Stimulated activated CD8-positive, alpha-beta memory T cell treated with anti-CD3 and anti-CD28 coated beads, Interleukin-15, amount 100 ng/mL, for 1 hour (primary cell): ENCODE measurements around the gene CISD3.

Experiments
- DNase-seq: peaks from one replicate; pipeline ENCODE4 v3.0.0-alpha.2; 2020; ENCODE audit warnings: low read depth

Gene CISD3

DNA sequence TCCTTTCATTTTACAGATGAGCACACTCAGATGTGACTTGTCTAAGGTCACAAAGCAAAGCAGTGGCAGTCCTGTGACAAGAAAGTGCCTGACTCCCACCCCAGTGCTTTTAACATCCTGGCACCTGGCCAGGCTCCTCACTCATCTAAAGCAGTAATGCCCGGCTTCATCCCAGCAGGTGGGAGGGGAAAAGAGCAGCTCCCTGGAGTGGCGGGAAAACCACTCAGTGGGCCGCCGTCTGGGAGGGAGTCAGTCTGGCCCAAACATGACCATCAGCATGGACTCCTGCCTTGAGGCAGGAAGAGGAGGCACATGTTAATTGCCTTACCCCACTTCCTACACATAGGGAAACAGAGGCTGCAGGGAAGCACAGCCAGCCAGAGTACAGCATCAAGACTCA is 15.4 kb downstream of the CISD3 start:
- DNase-seq = no peak

DNA sequence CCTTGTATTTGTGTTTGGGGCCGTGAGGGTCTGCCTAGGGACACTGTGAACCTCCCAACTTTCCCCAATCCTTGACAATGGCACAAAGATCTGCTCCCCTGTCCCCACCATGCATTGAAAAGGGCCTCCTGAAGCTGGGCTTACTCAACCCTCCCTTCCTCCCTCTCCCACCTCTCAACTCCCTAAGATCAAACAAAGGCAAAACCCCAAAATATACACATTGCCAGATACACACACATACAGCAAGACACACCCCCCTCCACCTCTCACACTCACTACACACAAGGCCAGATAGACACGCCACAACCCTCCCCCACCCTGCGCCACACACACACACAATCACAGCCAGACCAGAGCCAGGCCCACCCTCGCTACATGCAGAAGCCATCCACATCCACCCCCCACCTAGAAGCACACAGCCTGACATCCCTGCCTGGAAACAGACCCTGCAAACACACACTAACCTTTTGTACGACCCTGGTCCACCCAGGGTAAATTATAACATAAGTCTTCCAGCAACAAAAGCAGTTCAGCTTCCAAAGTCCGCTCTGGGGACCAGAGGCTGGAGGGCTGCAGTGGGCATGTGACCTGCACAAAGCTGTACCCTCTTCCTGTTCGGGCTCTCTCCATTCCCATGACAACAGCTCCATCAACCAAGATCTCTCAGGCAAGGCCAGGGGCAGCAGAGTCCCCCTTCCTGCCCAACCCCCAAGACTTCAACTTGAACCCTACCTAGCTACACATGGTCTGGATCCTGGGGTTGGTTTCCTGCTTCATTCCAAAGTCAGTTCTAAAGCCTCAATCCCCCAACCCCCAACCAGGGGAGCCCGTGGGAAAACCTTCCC is 16.1 kb downstream of the CISD3 start:
- DNase-seq = no peak

GRCh38 chr17:38746849-38747462 is 16.8 kb downstream of the CISD3 start:
- DNase-seq = no peak

- DNase-seq = no peak
Measured at GRCh38 chr17:38747463-38748148, 17.5 kb downstream of the CISD3 start.

DNA sequence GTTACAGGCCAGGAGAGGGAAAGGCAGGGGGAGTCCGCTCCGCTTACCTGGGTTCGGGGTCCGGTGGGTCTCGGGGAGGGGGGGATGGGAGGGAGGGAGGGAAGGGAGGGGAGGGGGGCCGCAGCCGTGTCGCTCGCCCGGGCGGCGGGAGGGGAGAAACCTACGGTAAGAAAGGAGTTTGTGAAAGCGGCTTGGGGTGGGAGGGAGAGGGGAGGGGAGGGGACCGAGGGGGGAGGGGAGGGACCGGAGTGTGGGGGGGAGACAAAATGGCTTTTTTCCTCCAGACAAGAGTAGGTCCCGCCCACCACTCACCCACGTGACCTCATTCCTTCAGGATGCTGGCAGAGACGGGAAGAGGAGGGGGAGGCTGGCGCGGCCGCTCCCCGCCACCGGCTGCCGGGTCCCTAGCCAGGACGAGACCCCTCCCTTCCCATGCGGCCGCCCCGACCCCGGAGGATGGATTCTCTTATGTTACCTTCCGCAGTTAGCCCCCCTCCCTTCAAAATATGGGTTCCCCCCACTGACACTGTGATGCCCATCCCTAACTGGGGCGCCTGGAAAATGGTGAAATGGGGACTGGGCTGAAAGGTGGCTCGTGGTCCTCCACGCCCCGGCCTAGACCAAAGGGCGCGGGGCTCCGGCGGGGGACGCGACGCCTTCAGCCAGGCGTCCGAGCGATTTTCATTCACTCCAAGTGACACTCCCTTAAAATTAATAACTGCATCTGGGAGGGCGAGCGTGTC is 18.2 kb downstream of the CISD3 start, which contains the start of gene PCGF2:
Gene PCGF2 (minus strand): TSS at position 188 of the 743 bp plus-strand sequence. CDS start 7,934 bp downstream, outside the sequence.
- no peak for DNase-seq

- no peak for DNase-seq
Measured at GRCh38 chr17:38748892-38749222, 18.7 kb downstream of the CISD3 start.

DNA sequence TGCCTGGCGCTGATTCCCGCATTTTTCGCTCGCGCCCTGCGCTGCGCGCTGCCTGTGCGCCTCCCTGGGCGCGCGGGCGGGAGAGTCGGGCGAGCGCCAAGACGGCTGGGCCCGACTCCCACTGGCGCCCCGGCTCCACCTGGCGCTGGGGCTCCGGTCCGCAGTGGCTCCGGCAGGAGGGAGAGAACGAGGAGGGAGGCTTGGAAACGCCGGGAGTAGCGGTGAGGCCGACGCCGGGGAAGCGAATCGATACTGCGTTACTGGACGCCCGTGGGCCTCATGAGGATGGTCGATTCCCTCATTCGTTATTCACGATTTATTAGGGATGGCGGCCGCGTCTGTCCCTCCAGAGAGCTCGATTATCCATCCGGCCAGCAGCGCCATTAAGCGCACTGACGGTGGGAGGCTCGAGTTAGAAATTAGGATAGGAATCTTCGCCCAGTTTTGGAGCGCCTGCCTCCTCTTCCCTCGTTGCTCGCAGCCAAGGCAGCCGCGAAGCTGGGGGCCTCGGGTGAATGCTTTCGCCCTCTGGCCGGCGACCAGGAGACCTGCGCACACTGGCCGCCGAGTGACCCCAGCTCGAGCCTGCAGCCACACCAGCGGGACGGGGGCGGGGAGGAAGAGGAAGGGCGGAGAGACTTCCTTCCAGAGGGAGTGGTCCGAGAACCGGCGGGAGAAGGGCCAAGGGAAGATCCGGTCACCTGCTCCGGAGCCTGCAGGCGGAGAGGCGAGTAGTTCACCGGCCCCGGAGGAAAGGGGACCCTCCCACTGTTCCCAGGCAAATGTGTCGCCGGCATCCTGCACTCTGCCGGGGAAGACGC is 19.3 kb downstream of the CISD3 start:
- no peak for DNase-seq

DNA sequence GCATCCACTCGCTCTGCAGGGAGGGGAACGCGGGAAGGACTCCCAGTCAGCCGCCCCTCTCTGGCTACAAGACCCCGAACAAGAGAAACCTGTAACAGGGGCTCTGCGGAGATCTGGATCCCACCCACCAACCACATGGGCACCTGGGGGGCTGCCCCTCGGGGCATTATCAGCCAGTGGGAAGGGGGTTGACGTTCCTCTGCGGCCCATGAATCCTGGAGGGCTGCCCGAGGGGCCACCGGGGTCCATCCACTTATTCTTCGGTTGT is 19.8 kb downstream of the CISD3 start:
- no peak for DNase-seq

GRCh38 chr17:38750312-38751121 is 20.4 kb downstream of the CISD3 start:
- no peak for DNase-seq

GRCh38 chr17:38751144-38751807 is 21.1 kb downstream of the CISD3 start:
- DNase-seq = no peak

- DNase-seq = peak; percentile 68
Measured at GRCh38 chr17:38751808-38752307, 21.7 kb downstream of the CISD3 start.

DNA sequence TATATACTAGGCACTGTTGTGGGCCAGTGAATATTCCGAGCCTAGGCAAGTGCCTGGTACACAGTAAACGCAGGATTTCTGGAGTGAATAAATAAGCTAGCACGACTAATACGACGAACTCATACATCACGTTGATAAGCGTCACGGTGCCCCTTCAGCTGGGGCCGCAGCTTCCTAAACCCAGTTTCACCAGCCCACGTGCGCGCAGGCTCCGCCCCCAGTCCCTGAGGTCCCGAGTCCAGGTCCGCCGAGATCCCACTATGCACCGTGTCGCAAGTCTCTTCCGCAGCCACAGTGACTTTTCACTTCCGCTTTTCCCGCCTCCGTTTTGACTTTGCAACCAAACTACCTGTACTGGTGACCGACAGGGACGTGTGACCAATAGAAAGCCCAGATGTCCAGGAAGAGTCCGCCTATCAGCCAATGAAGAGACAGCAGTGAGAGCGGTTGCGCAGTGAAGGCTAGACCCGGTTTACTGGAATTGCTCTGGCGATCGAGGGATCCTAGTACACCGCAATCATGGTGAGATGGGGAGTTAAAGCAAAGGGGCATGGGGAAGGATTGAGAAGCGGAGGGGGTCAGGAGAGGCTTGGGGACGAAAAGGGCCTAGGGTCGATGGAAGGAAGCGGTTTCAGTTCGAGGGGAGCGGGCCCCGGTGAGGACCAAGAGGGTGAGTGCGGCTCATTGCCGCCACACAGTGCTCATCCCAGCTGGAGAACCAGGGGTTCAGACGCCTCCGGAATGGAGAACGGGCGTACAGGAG is 22.3 kb downstream of the CISD3 start, which contains the start of gene PSMB3:
Gene PSMB3 (plus strand): TSS at position 434 of the 763 bp plus-strand sequence. CDS start 86 bp downstream, at position 520.
- peak; percentile 93 for DNase-seq

DNA sequence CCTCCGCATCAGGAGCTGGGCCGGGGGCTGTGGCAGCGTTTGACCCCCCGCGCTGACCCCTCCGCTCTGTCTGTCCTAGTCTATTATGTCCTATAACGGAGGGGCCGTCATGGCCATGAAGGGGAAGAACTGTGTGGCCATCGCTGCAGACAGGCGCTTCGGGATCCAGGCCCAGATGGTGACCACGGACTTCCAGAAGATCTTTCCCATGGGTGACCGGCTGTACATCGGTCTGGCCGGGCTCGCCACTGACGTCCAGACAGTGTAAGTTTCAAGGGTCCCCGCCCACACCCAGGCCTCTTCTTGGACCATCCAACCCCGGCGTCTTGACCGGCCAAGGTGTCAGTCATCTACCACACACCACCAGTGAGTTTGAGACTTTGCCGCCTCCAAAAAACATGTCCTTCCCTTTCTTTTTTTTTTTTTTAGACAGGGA is 22.9 kb downstream of the CISD3 start:
- DNase-seq = no peak

DNA sequence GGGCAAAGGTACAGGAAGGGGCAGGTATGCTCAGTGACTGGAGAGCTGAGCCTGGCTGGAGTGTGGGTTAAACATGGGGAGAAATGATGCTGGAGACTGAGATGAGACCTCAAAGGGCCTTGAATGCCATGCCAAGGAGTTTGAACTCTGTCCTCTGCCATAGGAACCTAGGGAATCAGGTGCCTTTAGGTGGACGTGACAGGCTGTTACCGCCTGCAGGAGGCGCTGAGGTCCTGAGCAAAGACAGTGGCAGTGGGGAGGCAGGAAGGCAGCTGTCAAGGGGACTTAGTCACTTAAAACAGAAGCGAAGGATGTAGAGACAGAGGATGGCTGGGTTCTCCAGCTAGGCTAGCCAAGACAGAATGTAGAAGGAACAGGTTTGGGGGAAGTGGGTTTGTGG is 31.5 kb downstream of the CISD3 start:
- DNase-seq = no peak

- DNase-seq = no peak
Measured at GRCh38 chr17:38762231-38762630, 32.1 kb downstream of the CISD3 start.

DNA sequence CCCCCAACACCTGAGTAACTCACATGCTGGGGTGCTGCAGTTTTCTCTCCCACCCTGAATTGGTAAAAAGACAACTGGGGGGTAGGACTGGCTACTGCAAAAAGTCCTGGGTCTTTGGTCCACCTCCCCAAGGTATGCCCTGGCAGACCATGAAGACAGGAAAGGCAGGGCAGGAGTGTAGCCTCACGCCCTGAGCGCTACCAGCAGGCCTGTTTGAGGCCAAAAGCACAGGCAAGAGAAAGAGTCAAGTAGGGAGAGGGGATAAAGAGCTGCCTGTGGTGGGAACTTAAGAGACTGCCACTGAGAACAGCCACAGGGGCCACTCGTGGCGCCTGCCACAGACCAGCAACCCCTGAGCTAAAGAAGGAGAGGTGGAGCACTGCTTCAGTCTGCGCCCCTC is 36.2 kb downstream of the CISD3 start:
- no peak for DNase-seq

DNA sequence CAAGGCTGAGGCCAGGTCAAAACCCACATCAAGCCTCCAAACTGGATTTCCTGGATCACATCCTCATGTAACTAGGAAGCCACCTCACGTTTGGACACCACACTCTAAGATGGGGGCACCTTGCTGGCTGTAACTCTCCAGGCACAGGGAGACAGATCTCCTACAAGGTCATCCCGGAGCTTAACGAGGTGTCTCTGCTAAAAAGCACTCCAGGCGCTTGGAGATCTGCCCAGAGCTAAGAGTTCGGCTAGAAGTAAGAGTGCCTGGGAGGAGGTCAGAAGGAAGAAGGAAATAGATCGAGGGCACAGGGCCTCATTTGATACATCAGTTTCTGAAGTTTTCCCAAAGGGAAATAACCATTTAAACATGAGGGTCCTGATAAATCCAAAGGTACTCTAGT is 38.3 kb downstream of the CISD3 start:
- no peak for DNase-seq

- no peak for DNase-seq
Measured at GRCh38 chr17:38773258-38773657, 43.1 kb downstream of the CISD3 start.

DNA sequence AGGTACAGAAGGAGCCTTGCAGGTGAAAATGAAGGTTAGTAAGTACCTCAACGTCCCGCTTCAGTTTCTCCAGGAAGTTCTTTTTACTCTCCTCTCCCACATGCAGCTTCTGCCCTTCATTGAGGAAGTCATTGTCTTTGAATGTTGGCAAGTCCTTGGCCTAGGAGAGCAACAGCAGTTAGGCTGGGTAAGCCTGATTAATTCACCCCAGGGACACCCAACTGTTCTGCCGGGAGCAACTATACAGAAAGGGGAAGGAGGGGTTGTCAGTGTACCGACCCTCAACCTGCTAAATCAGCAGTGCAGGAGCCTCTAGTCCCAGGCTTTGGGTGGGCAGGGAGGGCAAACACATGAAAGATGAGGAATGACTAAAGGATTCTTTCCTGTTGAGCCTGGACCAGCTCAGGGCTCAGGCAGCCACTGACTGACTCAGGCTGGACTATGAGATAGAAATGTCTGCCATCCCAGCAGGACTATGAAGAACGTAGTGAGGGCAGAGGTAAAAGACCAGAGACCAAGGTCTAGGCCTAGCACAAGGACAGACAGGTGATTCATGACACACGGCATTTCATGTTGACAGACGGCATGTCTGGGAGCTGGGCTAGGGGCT is 47.6 kb downstream of the CISD3 start:
- no peak for DNase-seq
